LoVo (cell line): ENCODE results near the gene BCKDHA.
"Not testable (repeated sequence)": the region's sequence is repeated elsewhere in the genome, so short reads cannot be mapped to it uniquely, and the experiment has no call there.

Experiments used
- DNase-seq: peaks from one replicate; pipeline ENCODE4 v3.0.0-alpha.2; 2016; ENCODE audit warnings: low spot score

The BCKDHA gene

GRCh38 chr19:41426116-41426841 lies 28.7 kb downstream of the BCKDHA start:
- no peak for DNase-seq

GRCh38 chr19:41426952-41427646 lies 29.5 kb downstream of the BCKDHA start, which contains the start of gene B3GNT8:
B3GNT8 (minus strand) TSS chr19:41427374; CDS start chr19:41426778, 596 bp downstream.
- DNase-seq, result no peak

GRCh38 chr19:41427647-41428480 lies 30.2 kb downstream of the BCKDHA start:
- DNase-seq, result no peak

- DNase-seq, result no peak
Observed at GRCh38 chr19:41428481-41428859, 30.9 kb downstream of the BCKDHA start.

- no peak for DNase-seq
Observed at GRCh38 chr19:41430922-41431321, 33.3 kb downstream of the BCKDHA start.

- DNase-seq, result no peak
Observed at GRCh38 chr19:41431426-41432386, 34.1 kb downstream of the BCKDHA start.

- no peak for DNase-seq
Observed at GRCh38 chr19:41433171-41433570, 35.6 kb downstream of the BCKDHA start.

- no peak for DNase-seq
Observed at GRCh38 chr19:41434450-41434849, 36.8 kb downstream of the BCKDHA start.

- DNase-seq, result not testable (repeated sequence)
Observed at GRCh38 chr19:41435376-41435775, 37.8 kb downstream of the BCKDHA start.

- DNase-seq, result no peak
Observed at GRCh38 chr19:41435936-41436673, 38.5 kb downstream of the BCKDHA start.

GRCh38 chr19:41436674-41436951 lies 39.0 kb downstream of the BCKDHA start:
- DNase-seq, result no peak

- DNase-seq, result no peak
Observed at GRCh38 chr19:41437944-41438574, 40.4 kb downstream of the BCKDHA start.

GRCh38 chr19:41439441-41440222 lies 42.0 kb downstream of the BCKDHA start, which contains the start of gene DMAC2:
DMAC2 (minus strand) TSS chr19:41439912; CDS start chr19:41439899, 13 bp downstream.
- peak; percentile 97 for DNase-seq

- no peak for DNase-seq
Observed at GRCh38 chr19:41441321-41441945, 43.8 kb downstream of the BCKDHA start.

- no peak for DNase-seq
Observed at GRCh38 chr19:41442473-41443355, 45.1 kb downstream of the BCKDHA start, which contains the start of gene ERICH4. ERICH4 (plus strand) TSS chr19:41443156; CDS start chr19:41443170, 14 bp downstream.

- no peak for DNase-seq
Observed at GRCh38 chr19:41443813-41444455, 46.3 kb downstream of the BCKDHA start.

- DNase-seq, result no peak
Observed at GRCh38 chr19:41445575-41445974, 48.0 kb downstream of the BCKDHA start.
